Body of pancreas (tissue), 4 donors: Measurements from ENCODE around the gene UTP15.

ENCODE experiments used
- CTCF ChIP-seq, 7 experiments: fragments of 450-650 bp in 4 of 7; fragments of 200-600 bp in 3 of 7; sonication (generic) in 3 of 7; IDR thresholded peaks; one replicate each; pipeline ENCODE4 v1.5.1; 2016 to 2019; ENCODE audit warnings: antibody characterized with exemption in 7 of 7
- POLR2A ChIP-seq, 3 donors: fragments of 450-650 bp; IDR thresholded peaks; one replicate each; pipeline ENCODE4 v1.6.1; 2016; ENCODE audit warnings: antibody characterized with exemption in 3 of 3, mild to moderate bottlenecking in 2 of 3

DNA sequence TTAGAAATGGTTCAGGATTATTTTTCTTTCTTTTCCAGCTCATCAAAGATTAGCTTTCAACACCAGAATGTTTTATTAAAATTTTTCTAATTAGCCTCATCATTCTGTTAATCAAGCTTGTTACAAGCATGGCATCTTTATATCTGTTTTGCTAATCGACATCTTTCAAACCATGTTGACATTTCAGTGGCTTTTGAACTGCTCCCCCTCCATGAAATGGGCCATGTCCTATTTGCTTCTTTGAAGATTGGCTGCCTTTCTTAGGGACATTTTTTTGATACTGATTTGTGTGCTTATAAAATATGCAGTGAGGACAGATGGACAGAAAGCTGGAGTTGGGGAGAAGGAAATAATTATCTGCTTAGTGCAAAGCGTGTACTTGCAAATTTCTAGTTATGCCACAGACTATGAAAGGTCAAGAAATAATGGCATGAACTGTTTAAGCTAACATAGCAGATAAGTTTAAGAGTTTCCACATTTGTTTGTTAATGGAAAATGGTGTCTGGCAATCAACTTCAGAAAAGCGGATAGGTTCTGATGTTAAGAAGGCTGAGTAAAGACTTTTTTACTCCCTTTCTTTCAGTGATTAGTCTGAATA lies 39.8 kb upstream of the UTP15 start:
- TF ChIP-seq CTCF (IDR thresholded peaks at IDR 0.05) (no peak), POLR2A (IDR thresholded peaks at IDR 0.05) (no peak)
